ENCODE data around the gene GRIK5.

GRIK5 gene

GRCh38 chr19:42093926-42094325, 23.9 kb upstream of the GRIK5 start:
- DNase-seq, result no peak

GRCh38 chr19:42093505-42093904, 23.5 kb upstream of the GRIK5 start:
- DNase-seq, result no peak

DNA sequence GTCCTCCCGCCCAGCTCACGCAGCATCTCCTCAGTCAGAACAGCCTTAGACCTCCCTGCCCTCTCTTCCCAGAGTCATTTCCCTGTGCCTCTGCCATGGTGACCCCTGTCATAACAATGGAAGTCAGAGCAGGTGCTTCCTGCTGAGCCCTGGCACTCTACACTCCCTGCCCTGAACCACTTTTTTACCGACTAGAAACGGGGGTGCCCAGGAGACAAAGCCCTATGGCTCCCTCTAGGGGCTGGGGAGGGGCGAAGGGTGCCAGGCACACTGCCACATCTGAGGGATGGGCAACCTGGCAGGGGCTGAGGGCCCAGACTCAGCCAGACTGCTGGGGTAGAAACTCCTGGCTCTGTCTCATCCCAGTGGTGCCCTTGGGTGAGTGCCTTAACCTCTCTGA, 22.3 kb upstream of the GRIK5 start:
- peak in 2 of 5 donors; percentile 22 to 46 for DNase-seq

DNA sequence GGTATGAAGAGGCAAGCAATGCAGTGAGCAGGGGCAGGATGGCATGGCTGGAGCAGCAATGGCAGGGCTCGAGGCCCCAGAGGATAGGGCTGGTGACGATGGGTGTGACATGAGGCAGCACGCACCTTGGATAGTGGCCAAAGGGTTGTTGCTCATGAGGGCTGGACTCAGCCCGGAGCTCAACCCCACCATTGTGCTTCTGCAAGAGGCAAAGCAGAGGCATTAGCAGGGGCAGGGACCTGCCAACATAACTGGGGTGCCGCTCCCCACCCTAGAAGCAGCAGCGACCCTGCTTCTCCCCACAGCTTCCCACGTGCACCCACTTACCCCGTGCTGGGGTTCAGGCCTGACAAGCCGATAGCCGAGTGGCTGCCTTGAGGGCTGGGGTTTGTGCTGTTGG, 21.7 kb upstream of the GRIK5 start:
- no peak for DNase-seq

GRCh38 chr19:42091300-42091699, 21.3 kb upstream of the GRIK5 start:
- DNase-seq, result no peak

DNA sequence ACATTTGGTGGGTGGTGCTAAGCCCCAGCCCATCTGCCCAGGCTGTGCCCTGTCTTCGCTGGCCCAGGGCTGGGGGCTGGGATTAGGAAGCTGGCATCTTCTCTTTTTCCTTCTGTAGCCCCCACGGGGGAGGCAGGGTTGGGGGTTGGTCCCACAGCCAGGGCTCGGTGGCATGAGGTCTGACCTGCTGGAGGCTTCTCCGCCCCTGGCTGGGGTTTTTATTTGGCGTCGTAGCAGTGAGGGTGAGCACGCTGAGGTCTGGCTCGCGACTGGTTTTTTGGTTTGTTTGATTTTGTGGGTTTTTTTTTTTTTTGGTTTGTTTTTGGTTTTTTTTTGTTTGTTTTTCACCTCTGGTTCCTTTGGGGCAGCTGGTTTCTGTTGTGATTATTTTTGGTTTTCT, 20.7 kb upstream of the GRIK5 start:
- no peak for DNase-seq

DNA sequence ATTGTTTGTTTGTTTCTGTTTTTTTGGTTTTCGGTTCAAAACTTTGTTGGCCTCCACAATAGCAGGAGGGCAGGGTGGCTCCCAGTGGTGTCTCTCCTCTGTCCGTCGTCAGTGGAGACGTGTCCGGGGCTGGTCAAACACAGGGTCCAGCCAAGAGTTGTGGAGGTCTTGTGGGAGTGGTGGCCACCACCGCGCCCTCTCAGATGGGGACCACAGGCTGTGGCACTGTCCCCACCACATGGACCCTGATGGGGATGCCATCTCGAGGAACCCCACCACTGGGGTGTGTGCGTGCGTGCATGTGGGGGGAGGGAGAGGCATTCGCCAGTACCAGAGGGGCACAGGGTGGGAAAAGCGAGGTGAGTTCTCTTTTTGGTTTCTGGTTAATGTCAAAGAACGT, 19.8 kb upstream of the GRIK5 start:
- DNase-seq, result no peak

DNA sequence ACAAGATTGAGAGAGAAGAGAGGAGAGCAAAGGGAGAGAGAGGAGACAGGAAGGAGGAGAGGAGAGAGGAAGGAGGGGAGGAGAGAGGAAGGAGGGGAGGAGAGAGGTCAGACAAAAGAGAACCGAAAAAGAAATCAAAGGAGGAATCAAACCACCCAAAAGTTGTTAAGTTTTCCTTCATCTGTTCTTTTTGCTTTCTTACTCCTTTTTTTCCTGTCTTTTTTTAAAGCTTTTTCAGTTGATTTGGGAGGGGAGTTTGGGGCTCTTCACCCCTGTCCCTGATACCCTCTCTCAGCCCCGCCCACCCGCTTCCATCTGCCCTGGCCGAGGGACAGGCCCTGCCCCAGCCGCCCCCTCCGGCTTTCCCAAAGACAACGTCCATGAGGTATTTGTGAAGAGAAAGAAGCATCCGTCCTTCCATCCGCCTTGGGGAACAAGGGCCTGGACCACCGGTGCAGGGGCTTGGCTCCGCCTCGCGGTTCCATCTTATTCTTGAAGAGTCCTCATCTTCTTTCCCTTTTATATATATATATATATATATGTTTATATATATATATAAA, 19.3 kb upstream of the GRIK5 start:
- no peak for DNase-seq

DNA sequence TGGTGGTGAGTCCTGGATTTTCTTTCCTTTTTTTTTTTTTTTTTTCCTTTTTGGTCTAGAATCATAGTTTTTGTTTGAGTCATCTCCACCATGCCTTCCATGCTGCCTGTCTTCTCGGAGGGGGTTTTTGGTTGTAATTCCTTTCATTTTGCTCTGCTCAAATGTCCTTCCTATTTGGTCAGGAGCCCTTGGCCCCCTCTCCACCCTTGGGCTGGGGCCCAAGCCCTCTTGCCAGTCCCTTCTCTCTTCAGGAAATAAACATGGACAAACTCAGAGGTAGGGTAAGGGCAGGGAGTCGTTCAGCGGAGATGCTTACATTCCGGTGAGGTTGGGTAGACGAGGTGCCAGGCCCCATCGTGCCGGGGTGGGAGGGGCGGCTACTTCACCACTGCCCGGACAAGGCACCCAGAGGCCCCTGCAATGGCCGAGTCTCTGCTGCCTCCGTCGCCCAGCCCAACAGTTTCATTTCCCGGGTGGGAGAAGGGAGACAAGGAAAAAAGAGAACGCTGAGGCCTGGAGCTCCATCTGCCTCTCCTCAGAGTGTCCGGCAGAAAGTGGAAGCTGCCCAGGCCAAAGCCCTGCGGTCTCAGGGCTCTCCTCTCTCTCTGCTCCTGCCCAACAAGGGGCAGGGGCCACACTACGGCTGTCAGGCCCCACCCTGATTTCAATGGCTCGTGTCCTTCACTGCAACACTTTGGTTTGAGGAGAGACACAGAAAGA, 18.6 kb upstream of the GRIK5 start:
- DNase-seq, result no peak

DNA sequence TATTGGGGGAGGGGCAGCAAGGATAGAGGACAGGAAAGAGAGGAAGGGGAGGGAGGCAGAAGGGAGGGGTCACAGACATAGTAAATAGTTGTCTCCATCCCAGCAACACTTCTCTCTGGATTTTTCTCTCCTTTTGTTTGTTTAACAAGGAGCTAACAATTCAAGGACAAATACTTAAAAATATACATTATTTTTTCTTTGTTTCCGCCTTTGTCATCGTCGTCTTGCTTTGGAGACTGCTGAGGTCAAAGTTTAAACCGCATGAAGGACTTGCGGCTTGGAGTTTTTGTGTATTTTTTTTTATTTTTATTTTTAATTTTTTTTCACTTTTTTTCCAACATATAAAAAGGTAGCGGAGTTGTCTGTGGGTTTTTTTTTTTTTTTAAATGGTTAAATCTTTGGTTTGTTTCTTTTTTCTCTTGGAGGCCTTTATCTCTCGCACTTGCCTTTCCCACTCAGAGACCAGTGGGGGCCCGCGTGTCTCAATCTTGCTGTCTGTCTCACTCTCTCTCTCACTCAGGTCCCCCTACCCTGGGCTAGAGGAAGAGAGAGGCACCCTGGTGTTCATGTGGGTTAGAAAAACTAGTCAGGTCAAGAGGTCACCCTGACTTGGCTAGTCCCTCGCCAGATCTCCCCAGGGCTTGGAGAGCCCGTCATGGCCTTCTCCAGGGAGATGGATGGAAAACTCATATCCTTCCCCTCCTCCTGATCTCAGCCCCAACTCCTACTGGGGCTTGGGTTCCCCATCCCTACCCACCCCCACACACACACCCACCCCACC, 17.0 kb upstream of the GRIK5 start:
- DNase-seq, result no peak

DNA sequence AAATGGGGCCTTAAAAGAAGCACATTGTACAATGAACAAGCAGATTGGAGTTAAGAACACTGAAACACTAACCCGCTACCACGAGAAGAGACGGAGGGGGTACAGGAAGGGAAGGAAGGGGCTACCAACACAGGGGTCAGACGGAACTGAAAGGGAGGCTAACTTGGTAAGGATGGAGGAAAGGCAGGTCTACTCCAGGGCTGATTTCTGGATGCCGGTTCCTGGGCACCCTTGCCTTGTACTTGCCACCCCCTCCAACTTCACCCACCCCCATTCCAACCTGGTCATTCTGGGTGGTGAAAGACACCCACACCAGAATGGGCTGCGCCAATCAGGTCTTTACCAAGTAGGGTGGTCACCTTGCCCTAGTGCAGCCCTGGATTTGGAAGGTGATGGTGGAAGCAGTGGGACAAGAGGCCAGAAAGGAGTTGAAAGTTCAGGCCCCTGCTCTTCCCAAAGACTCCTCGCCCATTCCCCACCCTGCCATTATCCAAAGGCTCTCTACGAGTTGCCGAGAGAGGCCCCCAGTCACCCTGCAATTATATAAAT, 16.3 kb upstream of the GRIK5 start:
- DNase-seq, result no peak

- DNase-seq, result no peak
Measured at GRCh38 chr19:42083537-42083936, 13.5 kb upstream of the GRIK5 start.

DNA sequence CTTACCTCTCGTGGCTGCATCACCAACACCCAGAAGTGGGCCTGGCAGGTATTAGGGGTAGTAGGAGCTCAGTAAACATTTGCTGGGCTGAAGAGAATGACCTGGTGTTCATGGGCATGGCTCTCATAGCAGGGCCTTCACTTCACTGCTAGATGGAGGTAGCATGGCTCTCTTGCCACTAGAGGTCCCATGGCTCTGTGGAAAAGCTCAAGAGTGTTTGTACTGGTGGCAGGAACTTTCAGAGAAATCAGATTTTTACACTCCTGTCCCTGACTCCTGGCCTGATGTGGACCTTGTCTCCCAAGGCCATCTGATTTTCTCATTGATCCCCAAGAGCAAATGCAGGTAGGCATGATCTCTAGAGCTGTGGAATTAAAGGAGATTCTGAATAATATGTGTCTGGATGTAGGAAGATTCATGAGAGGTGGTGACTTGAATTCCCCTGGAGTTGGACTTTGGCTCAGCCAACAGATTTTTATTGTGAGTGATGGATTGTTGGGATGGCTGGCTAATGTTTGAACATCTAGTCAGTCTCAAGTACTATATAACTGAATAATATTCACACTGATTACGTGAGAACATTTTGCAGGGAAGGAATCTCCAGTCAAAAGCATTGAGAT, 11.7 kb upstream of the GRIK5 start:
- peak in 1 of 5 donors; percentile 26 for DNase-seq

GRCh38 chr19:42080764-42081375, 10.9 kb upstream of the GRIK5 start:
- no peak for DNase-seq

DNA sequence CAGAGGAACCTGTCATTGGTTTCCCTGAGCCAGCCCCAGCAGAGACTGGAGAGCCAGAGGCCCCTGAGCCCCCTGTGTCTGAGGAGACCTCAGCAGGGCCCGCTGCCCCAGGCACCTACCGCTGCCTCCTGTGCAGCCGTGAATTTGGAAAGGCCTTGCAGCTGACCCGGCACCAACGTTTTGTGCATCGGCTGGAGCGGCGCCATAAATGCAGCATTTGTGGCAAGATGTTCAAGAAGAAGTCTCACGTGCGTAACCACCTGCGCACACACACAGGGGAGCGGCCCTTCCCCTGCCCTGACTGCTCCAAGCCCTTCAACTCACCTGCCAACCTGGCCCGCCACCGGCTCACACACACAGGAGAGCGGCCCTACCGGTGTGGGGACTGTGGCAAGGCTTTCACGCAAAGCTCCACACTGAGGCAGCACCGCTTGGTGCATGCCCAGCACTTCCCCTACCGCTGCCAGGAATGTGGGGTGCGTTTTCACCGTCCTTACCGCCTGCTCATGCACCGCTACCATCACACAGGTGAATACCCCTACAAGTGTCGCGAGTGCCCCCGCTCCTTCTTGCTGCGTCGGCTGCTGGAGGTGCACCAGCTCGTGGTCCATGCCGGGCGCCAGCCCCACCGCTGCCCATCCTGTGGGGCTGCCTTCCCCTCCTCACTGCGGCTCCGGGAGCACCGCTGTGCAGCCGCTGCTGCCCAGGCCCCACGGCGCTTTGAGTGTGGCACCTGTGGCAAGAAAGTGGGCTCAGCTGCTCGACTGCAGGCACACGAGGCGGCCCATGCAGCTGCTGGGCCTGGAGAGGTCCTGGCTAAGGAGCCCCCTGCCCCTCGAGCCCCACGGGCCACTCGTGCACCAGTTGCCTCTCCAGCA, 10.1 kb upstream of the GRIK5 start:
- no peak for DNase-seq

GRCh38 chr19:42079276-42079669, 9.3 kb upstream of the GRIK5 start:
- no peak for DNase-seq

DNA sequence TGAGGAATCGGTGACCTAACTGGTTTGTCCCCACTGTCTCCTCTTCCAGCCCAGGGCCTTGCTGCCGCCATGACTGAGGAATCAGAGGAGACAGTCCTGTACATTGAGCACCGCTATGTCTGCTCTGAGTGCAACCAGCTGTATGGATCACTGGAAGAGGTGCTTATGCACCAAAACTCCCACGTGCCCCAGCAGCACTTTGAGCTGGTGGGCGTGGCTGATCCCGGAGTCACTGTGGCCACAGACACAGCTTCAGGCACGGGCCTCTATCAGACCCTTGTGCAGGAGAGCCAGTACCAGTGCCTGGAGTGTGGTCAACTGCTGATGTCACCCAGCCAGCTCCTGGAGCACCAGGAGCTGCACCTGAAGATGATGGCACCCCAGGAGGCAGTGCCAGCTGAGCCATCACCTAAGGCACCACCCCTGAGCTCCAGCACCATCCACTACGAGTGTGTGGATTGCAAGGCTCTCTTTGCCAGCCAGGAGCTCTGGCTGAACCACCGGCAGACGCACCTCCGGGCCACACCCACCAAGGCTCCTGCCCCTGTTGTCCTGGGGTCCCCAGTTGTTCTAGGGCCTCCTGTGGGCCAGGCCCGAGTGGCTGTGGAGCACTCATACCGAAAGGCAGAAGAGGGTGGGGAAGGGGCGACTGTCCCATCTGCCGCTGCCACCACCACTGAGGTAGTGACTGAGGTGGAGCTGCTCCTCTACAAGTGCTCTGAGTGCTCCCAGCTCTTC, 8.7 kb upstream of the GRIK5 start:
- no peak for DNase-seq

DNA sequence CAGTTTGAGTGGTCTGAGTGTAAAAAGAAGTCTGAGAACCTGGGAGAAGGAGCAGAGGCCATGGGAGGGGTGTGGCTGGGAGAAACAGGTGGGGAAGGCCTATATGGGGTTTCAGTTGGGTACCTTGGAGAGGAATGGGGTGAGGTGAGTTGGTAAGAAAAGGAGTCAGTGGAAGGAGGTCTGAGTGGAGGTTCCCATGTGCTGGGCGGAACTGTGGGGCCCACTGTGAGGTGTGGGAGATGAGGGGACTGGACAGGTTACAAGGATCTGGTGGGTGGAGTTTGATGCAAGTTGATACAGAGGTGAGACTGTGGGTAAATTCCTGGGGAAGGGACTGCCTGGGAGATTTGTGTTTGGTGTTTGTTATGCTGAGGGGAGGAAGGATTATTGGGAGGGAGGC, 8.1 kb upstream of the GRIK5 start:
- DNase-seq, result no peak

GRCh38 chr19:42076380-42076944, 6.5 kb upstream of the GRIK5 start:
- DNase-seq, result peak in 3 of 5 donors; percentile 21 to 36 (median 33)

- DNase-seq, result peak; percentile 93 to 100 (median 97)
Measured at GRCh38 chr19:42075616-42076379, 5.8 kb upstream of the GRIK5 start, which contains the start of gene ZNF574. Gene ZNF574 (plus strand): TSS chr19:42076166. CDS start chr19:42078607, 2,441 bp downstream.

Data from T-helper 1 cell (primary cell).